MM.1S (cell line): ENCODE data around the gene IQSEC1.

Source experiments
- DNase-seq: peaks from one replicate; pipeline ENCODE4 v3.0.0-alpha.2; 2015
- H2AFZ ChIP-seq: fragments of 300-600 bp; sonication (generic); 2 replicates; pipeline ENCODE4 v1.6.0; 2016; ENCODE audit warnings: antibody characterized with exemption, low read length
- H3F3A ChIP-seq: fragments of 300-600 bp; sonication (generic); 2 replicates; pipeline ENCODE4 v1.6.1; 2016; ENCODE audit warnings: mild to moderate bottlenecking, antibody characterized with exemption, low read length, moderate library complexity, mixed read lengths; ENCODE audit not compliant: insufficient read depth
- H3K27ac ChIP-seq: fragments of 300-600 bp; sonication (generic); 2 replicates; pipeline ENCODE4 v1.5.1; 2016; ENCODE audit warnings: mild to moderate bottlenecking, low read length
- H3K27me3 ChIP-seq: fragments of 300-600 bp; sonication (generic); replicated peaks from 2 replicates; pipeline ENCODE4 v1.6.0; 2016; ENCODE audit warnings: low read length; ENCODE audit not compliant: insufficient read depth
- H3K36me3 ChIP-seq: fragments of 300-600 bp; sonication (generic); replicated peaks from 2 replicates; pipeline ENCODE4 v1.6.1; 2016; ENCODE audit warnings: mild to moderate bottlenecking, low read length, mixed read lengths; ENCODE audit not compliant: insufficient read depth
- H3K4me1 ChIP-seq: fragments of 300-600 bp; sonication (generic); 2 replicates; pipeline ENCODE4 v1.6.1; 2016; ENCODE audit warnings: low read length, mixed read lengths
- H3K4me2 ChIP-seq: fragments of 300-600 bp; sonication (generic); 2 replicates; pipeline ENCODE4 v1.6.0; 2016; ENCODE audit warnings: low read depth, low read length
- H3K4me3 ChIP-seq: fragments of 300-600 bp; sonication (generic); 2 replicates; pipeline ENCODE4 v1.5.1; 2016; ENCODE audit warnings: low read length, mixed read lengths
- H3K79me2 ChIP-seq: fragments of 300-600 bp; sonication (generic); 2 replicates; pipeline ENCODE4 v1.6.1; 2016; ENCODE audit warnings: mixed run types, low read length, mixed read lengths
- H3K9ac ChIP-seq: fragments of 300-600 bp; sonication (generic); 2 replicates; pipeline ENCODE4 v1.6.1; 2016; ENCODE audit warnings: low read length, mixed read lengths
- H3K9me2 ChIP-seq: fragments of 300-600 bp; sonication (generic); replicated peaks from 2 replicates; pipeline ENCODE4 v1.6.1; 2016; ENCODE audit warnings: mild to moderate bottlenecking, low read length, mixed read lengths; ENCODE audit not compliant: insufficient read depth
- H3K9me3 ChIP-seq: fragments of 300-600 bp; sonication (generic); replicated peaks from 2 replicates; pipeline ENCODE4 v1.6.1; 2016; ENCODE audit warnings: mild to moderate bottlenecking, low read length, mixed read lengths; ENCODE audit not compliant: insufficient read depth
- H4K20me1 ChIP-seq: fragments of 300-600 bp; sonication (generic); 2 replicates; pipeline ENCODE4 v1.6.1; 2016; ENCODE audit warnings: mild to moderate bottlenecking, low read length, moderate library complexity, mixed read lengths; ENCODE audit not compliant: insufficient read depth
- EZH2 ChIP-seq: fragments of 300-600 bp; sonication (generic); optimal IDR thresholded peaks from 2 replicates; pipeline ENCODE3; 2017; ENCODE audit warnings: low read depth, mild to moderate bottlenecking, antibody characterized with exemption, low read length, mixed read lengths
- EZH2phosphoT487 ChIP-seq: fragments of 300-600 bp; sonication (generic); IDR thresholded peaks from 2 replicates; pipeline ENCODE4 v1.6.1; 2018; ENCODE audit warnings: antibody characterized with exemption, low read length
- TF ChIP-seq, protein P1 (sequence below): fragments of 300-600 bp; sonication (generic); IDR thresholded peaks from 2 replicates; pipeline ENCODE4 v1.5.1; 2016; ENCODE audit warnings: antibody characterized with exemption, low read length, mixed read lengths

Gene IQSEC1

DNA sequence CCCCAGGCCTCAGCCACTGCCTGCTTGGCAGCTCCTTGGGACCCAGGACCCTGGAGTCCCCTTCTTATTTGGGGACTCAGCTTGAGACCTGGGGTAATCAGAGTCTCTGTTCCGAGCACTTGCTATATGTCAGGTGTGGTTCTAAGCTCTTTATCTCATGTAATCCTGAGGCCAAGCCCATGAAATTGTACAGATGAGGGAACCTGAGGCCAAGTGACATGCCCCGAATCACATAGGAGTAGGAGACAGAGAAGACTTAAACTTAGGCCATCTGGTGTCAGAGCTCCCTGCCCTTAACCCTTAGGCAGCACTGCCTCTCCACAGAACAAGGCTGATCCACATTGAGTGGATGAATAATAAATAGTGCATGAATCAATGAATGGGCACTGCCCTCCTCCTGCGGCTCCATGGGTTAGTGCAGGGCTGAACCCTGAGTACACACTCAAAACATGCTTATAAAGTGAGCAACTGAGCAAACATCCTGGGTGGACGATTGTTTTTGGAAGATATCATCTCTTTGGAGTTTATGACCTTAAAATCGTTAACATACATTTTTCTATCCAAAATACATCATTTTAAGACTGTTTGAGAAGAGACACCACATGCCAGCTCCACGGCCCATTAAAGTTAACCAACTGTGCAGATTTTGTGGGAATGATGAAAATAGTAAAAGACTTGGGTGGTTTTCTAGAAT, 33.2 kb upstream of the IQSEC1 start:
- DNase-seq = no peak
- Histone ChIP-seq H3K9ac (no peak overlapping the region), H4K20me1 (no peaks in the 10 kb centered on the region), H3K9me3 (no peaks in the 10 kb centered on the region), H3K9me2 (no peaks in the 10 kb centered on the region), H3K4me1 (peaks cover 14% of the 10 kb centered on the region), H3K36me3 (no peaks in the 10 kb centered on the region), H3K4me2 (no peak overlapping the region), H3K27ac (no peak overlapping the region), H3K27me3 (no peaks in the 10 kb centered on the region), H2AFZ (no peak overlapping the region), H3F3A (peaks cover 8% of the 10 kb centered on the region), H3K4me3 (no peak overlapping the region), H3K79me2 (no peaks in the 10 kb centered on the region)
- TF ChIP-seq EZH2phosphoT487 (no peak), EZH2 (no peak)
- TF ChIP-seq, protein P1, sequence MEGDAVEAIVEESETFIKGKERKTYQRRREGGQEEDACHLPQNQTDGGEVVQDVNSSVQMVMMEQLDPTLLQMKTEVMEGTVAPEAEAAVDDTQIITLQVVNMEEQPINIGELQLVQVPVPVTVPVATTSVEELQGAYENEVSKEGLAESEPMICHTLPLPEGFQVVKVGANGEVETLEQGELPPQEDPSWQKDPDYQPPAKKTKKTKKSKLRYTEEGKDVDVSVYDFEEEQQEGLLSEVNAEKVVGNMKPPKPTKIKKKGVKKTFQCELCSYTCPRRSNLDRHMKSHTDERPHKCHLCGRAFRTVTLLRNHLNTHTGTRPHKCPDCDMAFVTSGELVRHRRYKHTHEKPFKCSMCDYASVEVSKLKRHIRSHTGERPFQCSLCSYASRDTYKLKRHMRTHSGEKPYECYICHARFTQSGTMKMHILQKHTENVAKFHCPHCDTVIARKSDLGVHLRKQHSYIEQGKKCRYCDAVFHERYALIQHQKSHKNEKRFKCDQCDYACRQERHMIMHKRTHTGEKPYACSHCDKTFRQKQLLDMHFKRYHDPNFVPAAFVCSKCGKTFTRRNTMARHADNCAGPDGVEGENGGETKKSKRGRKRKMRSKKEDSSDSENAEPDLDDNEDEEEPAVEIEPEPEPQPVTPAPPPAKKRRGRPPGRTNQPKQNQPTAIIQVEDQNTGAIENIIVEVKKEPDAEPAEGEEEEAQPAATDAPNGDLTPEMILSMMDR = no peak

DNA sequence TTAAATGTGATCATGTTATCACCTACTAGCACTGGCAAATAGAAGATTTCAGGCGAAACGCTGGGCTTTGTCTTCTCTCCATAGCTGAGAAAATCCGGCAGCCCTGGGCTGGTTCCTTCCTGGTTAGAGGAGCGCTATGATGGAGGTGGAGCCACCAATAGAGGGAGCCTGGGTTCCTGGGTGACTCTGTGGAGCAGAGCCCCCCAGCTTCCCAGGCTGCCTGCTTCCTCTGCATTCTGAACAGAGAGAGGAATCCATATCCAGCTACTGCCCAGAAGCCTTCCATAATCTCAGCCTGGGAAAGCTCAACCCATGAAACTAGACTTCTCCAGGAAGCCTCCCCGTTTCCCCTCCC, 32.6 kb upstream of the IQSEC1 start:
- Histone ChIP-seq H3K4me1 (peaks cover 8% of the 10 kb centered on the region), H3K4me2 (no peak overlapping the region), H3K9ac (no peak overlapping the region), H3K79me2 (no peaks in the 10 kb centered on the region), H3K4me3 (no peak overlapping the region), H3K27me3 (no peaks in the 10 kb centered on the region), H3F3A (peaks cover 2% of the 10 kb centered on the region), H3K36me3 (no peaks in the 10 kb centered on the region), H3K9me2 (no peaks in the 10 kb centered on the region), H4K20me1 (no peaks in the 10 kb centered on the region), H3K27ac (no peak overlapping the region), H3K9me3 (no peaks in the 10 kb centered on the region), H2AFZ (no peak overlapping the region)
- DNase-seq = no peak
- TF ChIP-seq, protein P1 = no peak
- TF ChIP-seq EZH2 = no peak

DNA sequence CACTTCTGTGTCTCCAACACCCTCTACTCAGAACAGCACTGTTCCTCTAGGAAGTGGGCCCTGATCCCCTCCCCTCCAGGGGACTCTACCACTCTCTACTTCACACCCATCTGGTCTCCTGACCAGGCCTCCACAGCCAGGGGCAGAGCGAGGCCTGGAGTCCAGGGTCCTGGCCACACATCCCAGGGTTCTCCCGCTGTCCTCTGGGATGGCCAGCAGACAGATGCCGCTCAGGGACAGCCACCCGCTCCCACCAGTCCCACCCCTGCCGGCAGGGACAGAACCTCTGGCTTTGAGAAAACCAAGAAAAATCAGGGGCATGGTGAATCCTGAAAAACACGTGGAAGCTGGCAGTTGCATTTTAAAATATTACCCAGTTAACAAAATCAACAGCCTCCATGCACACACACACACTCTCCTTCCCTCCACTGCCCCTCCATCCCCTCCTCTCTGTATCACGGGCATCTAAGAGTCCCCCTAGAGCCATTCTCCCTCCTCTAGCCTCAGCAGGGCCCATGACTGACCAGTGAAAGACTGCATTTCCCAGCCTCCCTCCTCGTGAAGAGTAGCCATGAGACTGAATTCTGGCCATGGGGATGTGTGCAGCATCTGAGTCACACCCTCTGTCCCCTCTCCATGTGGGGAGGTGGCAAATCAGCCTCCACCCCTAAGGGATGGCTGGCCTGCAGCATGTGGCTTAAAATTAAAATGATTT, 32.1 kb upstream of the IQSEC1 start:
- Histone ChIP-seq H3K9me2 (no peaks in the 10 kb centered on the region), H3K4me3 (no peak overlapping the region), H3K4me1 (peaks cover 5% of the 10 kb centered on the region; the same call in 1 of the 2 replicates), H3K27ac (no peak overlapping the region), H4K20me1 (no peaks in the 10 kb centered on the region), H3K9me3 (no peaks in the 10 kb centered on the region), H3K4me2 (no peak overlapping the region), H3K36me3 (no peaks in the 10 kb centered on the region), H3K9ac (no peak overlapping the region), H2AFZ (no peak overlapping the region), H3K79me2 (no peaks in the 10 kb centered on the region), H3F3A (no peaks in the 10 kb centered on the region), H3K27me3 (no peaks in the 10 kb centered on the region)
- no peak for DNase-seq
- TF ChIP-seq EZH2phosphoT487 = no peak
- TF ChIP-seq EZH2 = no peak
- TF ChIP-seq, protein P1 = no peak
